ENCODE data around the gene GKN2.
A peak's percentile ranks its signal among the peaks of the same experiment; 100 is the strongest.

GKN2 gene

DNA sequence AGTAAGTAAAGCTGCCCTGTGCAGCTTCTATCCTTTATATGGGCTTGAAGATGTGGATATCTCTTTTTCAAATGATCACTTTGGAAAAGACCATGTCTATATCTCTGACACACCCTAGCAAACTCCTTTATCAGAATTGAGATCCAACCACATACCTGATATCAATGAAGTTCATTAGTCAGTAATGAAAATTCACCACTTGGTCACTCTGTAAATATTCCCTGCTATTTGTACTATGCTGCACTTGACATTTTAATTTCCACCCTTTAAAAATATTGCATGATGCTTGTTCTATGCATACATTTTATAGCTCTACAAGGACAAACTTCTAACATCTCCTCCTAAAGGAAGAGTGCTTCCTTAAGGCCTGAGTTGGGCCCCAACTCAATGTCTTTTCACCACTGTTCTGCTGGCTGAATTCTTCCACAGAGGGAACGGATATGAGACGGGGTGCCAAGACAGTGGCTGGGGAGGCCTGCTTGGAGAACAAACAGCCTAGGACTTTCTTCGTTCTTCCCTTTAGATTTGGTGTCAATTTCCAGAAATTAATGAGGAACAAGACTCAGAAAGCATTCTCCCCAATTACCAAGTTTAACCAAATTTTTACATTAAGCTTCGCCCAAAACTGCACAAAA lies at the start of gene GKN2:
Gene GKN2, minus strand, starts transcription at position 7 of the 635 bp plus-strand sequence. CDS start 32 bp downstream, outside the sequence.
- DNase-seq: no peak

- DNase-seq: no peak
Observed at GRCh38 chr2:69001879-69002278, 49.2 kb upstream of the GKN2 start.

- no peak for DNase-seq
Observed at GRCh38 chr2:68997401-68997800, 44.7 kb upstream of the GKN2 start.

DNA sequence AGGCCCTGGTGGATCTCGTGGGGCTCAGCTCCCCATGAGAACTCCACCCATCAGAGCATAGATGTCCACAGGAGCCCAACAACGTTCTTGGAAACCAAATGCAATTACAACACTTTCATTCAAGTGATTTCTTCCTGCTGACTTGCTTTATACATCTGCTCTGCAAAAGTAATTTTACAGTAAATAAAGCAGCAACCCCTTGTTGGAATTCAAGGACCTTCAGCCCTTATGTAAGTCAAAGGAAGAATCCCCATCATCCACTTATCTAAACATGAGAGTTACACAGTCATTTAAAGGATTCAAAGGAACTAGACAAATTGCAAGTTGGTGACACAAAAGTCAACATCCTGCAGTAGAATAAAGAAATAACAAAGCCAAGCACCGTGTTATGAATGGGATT lies 43.2 kb upstream of the GKN2 start:
- no peak for DNase-seq

DNA sequence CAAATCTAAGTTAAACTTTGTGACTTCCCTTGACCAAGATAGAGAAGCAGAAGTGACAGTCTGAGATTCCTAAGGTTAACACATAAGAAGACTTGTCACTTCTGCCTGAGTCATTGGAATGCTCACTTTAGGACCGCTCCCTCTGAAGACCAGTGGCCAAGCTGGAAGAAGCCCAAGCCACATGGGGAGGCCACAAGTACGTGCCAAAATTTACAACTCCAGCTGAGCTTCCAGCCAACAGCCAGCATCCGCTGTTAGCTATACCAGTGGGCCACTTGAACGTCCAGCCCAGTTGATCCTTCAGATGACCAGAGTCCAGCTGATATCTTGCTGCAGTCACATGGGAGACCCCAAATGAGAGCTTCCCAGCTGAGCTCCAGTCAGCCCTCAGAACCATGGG lies 42.2 kb upstream of the GKN2 start:
- no peak for DNase-seq

- DNase-seq: no peak
Observed at GRCh38 chr2:68993660-68994059, 41.0 kb upstream of the GKN2 start.

DNA sequence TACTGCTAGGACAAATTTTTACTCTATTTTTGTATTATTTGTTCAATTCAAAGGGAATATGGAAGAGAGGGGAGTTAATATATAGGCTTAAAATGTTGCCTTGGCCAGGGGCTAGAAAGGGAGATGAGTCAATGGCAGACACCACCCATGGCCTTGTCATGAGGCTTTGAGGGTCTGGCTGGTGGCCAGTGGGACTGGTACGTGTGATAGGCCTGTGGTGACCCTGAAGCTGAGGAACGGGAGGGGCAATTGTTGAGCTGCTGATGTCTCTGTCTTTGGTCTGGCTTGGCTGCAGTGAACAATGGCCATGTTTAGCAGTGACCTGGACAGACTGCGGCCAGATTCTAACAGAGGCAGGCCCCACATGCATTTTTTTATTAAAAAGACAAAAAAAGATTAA lies 40.2 kb upstream of the GKN2 start:
- DNase-seq: no peak

GRCh38 chr2:68992341-68992740 lies 39.6 kb upstream of the GKN2 start:
- no peak for DNase-seq

DNA sequence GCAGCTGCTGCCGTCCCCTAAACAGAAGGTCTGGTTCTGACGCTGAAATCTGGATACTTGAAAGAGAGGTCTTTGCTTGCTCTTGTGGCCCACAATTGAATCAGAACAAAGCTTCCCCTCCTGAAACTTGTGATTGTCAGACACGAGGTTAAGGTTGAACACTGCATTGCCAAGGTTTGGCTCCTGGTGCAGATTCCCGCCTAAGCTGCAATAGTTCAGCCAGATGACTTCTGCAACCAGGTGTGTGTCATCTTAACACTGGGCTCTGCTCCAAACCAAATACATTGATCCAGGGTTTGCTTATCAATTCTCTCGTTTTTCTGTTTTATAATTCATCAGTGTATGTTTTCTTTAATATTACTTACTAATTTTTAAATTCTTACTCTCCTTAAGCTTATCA lies 36.3 kb upstream of the GKN2 start:
- no peak for DNase-seq

- DNase-seq: no peak
Observed at GRCh38 chr2:68987021-68987503, 34.4 kb upstream of the GKN2 start.

DNA sequence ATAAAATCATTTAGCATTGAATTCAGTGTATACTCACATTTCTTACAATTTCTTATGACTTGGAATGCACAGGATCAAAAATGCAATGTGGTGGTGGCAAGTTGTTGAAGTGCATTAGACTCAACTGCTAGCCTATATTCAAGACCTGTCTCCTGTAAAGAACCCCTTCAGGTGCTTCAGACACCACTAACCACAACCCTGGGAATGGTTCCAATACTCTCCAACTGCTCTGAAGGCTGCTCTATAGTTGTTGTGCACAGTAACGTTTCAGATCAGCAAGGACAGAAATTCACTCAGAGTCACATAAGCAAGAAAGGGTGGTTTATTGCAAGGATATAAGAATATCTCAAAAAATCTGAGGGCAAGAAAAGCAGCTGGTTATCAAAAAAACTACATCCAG lies 28.3 kb upstream of the GKN2 start:
- no peak for DNase-seq

- DNase-seq: no peak
Observed at GRCh38 chr2:68978098-68978497, 25.4 kb upstream of the GKN2 start.

DNA sequence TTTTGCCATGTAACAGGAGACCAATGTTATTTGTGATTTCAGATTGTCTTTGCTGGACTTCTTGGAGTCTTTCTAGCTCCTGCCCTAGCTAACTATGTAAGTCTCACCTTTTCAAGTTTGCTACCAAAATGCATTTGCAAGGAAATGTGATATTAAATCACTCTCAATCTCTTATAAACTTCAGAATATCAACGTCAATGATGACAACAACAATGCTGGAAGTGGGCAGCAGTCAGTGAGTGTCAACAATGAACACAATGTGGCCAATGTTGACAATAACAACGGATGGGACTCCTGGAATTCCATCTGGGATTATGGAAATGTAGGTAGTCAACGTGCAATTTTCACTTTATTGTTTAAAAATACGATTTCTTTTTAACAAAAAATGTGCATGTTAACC lies 24.8 kb upstream of the GKN2 start:
- DNase-seq: no peak

DNA sequence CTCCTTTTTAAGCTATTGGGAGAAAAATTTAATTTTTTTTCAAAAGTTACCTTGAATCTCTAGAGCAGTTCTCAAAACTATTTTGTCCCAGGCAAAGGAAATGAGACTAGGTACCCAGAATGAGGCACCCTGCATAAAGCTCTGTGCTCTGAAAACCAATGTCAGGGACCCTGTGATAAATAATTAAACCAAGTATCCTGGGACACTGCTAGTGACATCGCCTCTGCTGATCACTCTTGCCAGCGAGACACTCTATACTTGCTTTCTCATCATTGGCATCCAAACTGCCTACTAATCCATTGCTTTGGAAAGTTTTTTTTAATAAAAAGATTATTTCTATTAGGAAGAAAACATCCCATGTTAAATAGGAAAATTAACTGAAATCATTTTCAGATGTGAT lies 23.2 kb upstream of the GKN2 start:
- no peak for DNase-seq

GRCh38 chr2:68974946-68975665 lies 22.4 kb upstream of the GKN2 start:
- DNase-seq: no peak

DNA sequence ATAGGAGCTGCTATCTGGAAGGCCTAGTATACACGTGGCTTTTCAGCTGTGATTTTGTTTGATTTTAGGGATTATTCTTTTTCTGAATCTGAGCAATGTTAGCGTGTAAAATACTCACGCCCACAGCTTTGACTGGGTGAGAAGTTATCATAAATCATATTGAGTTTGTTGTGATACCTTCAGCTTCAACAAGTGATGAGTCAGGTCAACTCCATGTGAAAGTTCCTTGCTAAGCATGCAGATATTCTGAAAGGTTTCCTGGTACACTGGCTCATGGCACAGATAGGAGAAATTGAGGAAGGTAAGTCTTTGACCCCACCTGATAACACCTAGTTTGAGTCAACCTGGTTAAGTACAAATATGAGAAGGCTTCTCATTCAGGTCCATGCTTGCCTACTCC lies 21.6 kb upstream of the GKN2 start, which contains the start of gene GKN1:
Gene GKN1, plus strand, starts transcription at position 386 of the 400 bp plus-strand sequence. CDS start 42 bp downstream, outside the sequence.
- no peak for DNase-seq

GRCh38 chr2:68971591-68972231 lies 19.0 kb upstream of the GKN2 start:
- DNase-seq: peak; percentile 85

DNA sequence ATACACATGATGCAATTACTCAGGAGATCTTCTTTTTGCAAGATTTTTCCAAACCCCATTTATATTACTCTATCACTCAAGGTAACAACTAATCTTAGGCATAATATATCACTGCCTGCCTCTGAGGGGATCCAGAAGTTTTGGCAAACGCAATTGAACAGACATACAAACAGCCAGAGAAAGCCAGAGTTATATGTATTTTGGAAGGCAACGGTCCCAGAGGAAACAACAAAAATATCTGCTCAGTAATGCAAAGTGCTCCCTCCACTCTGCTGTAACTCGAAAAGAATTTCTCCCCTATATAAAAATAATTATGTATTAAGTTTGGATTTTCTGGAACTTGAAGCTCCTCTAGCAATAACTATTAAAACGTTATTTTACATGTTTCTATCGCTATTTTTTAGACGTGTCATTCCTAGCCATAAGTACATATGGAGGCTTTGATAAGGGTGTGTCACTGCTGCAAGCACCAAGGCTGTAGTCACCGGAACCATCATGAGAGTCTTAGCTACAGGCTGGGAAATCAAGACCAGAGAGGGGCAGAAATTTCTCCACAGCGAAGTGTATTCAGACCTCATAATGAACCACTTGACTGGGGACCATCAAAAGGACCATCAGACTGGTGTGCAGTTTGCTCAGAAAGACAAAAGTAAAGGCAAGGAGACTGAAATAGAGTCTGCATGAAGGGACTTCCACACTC lies 18.0 kb upstream of the GKN2 start:
- no peak for DNase-seq

DNA sequence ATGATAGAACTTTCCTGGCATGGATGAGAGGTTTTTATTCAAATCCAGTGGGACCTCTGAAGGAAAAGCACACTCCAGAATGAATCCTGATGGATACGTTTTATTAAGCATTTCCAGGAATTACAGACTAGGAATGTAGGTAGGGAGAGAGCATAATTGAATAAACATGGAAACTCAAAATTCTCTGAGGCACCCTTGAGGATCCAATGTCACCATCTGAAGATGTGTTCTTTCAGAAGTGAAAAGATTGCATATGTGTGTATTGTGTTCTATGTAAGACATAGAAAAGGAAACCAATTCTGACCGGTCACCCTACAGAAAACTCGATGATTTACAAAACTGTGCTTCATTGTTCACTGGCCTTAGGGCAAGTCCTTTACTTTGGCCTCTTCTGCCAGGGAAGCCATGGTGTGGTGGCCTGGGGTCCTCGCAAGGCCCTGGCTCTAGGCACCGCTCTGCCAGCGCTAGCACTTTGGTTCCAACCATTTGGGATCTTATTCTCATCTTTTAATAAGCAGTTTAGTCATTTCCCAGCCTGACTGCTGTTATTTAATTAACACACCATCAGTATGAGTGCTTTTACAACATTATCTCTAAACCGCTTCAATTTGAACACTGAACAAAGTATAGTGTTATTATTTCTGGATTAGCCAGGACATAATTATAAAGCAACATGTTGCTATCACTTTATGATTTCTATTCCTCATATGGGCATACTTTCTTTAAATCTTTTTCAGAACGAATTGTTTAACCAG lies 17.2 kb upstream of the GKN2 start:
- no peak for DNase-seq

DNA sequence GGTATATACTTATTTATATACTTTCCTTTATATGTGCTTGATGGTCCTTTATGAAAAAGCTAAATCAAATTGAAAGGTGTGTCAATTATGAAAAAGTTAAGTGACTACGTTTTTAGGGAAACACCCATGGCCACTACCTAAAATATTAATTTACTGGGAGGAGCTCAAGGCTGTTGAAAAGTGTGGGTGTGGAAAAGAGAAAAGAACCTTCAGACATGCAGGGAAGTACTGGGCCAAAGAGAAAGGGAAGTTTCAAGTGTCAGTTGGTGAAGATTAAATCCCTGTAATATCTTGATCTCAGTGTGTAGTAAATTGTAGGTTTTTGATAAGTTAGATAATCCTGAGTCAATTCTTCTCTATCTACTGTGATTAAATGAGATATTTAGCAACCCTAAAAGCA lies 15.5 kb upstream of the GKN2 start:
- DNase-seq: no peak

DNA sequence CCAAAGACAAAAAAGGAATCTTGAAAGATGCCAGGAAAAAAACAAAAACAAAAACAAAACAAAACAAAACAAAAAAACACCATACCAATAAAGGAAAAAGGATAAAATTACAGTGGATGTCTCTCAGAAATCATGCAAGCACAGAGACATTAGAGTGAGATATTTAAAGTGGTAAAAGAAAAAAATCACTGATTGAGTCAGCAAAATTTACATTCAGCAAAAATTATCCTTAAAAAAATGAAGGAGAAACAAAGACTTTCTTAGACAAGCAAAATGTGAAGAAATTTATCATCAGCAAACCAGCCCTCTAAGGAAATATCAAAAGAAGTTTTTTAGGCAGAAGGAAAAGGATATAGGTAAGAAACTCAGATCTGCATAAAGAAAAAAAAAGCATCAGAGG lies 11.6 kb upstream of the GKN2 start:
- DNase-seq: no peak

DNA sequence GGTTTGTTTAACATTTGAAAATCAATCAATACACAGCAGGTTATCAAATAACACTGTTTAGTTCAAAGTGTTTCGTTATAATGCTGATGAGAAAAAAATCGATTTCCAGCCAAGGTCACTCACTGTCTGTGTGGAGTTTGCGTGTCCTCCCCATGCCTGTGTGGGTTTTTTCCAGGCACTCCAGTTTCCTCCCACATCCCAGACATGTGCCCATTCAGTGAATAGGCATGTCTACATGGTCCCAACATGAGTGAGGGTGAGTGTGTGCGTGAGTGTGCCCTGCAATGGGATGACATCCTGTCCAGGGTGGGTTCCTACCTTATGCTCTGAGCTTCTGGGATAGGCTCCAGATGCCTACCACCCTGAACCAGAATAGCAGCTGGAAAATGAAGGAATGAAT lies 8.7 kb upstream of the GKN2 start:
- DNase-seq: no peak

- no peak for DNase-seq
Observed at GRCh38 chr2:68959001-68959400, 6.3 kb upstream of the GKN2 start.
